ENCODE results near the gene MAD1L1. TPM values are rescaled to one million over a fixed set of nuclear protein-coding genes. Genes with fewer than 3 reads are reported as not detected.

The MAD1L1 gene
- total RNA-seq, 1 donor from 2014 or later, result 16.2 TPM

- TF ChIP-seq CTCF (IDR thresholded peaks at IDR 0.05; ENCODE audit: borderline replicate concordance), result no peak
- Histone ChIP-seq H3K9me3 (replicated peaks) (no peaks in the 10 kb centered on the region), H3K4me1 (peaks cover 25% of the 10 kb centered on the region), H3K27me3 (ENCODE audit: low read depth) (no peaks in the 10 kb centered on the region), H3K27ac (replicated peaks) (no peak overlapping the region), H3K4me3 (no peak overlapping the region), H3K36me3 (peaks cover 4% of the 10 kb centered on the region)
- intact Hi-C loops (cut with micrococcal nuclease), result no loop called here
- no peak for DNase-seq
Measured at GRCh38 chr7:1988533-1988930, 244.2 kb downstream of the MAD1L1 start.

- peaks cover 18% of the 10 kb centered on the region for H3K4me1 ChIP-seq
- no peaks in the 10 kb centered on the region for H3K27me3 ChIP-seq (ENCODE audit: low read depth)
- no peak overlapping the region for H3K4me3 ChIP-seq
- intact Hi-C loops (cut with micrococcal nuclease), result no loop called here
- H3K9me3 ChIP-seq (replicated peaks), result no peaks in the 10 kb centered on the region
- H3K36me3 ChIP-seq, result peaks cover 4% of the 10 kb centered on the region
- TF ChIP-seq CTCF (IDR thresholded peaks at IDR 0.05; ENCODE audit: borderline replicate concordance), result no peak
- no peak for DNase-seq
- H3K27ac ChIP-seq (replicated peaks), result no peak overlapping the region
Measured at GRCh38 chr7:1987591-1988532, 244.9 kb downstream of the MAD1L1 start.

GRCh38 chr7:1987084-1987535, 245.6 kb downstream of the MAD1L1 start:
- peaks cover 4% of the 10 kb centered on the region for H3K36me3 ChIP-seq
- H3K9me3 ChIP-seq (replicated peaks), result no peaks in the 10 kb centered on the region
- no peak for TF ChIP-seq CTCF (IDR thresholded peaks at IDR 0.05; ENCODE audit: borderline replicate concordance)
- no peak overlapping the region for H3K27ac ChIP-seq (replicated peaks)
- peaks cover 11% of the 10 kb centered on the region for H3K4me1 ChIP-seq
- DNase-seq, result no peak
- no peak overlapping the region for H3K4me3 ChIP-seq
- intact Hi-C loops (cut with micrococcal nuclease), result no loop called here
- no peaks in the 10 kb centered on the region for H3K27me3 ChIP-seq (ENCODE audit: low read depth)

GRCh38 chr7:1986366-1987083, 246.2 kb downstream of the MAD1L1 start:
- peaks cover 4% of the 10 kb centered on the region for H3K36me3 ChIP-seq
- DNase-seq, result no peak
- TF ChIP-seq CTCF (IDR thresholded peaks at IDR 0.05; ENCODE audit: borderline replicate concordance), result no peak
- intact Hi-C loops (cut with micrococcal nuclease), result no loop called here
- H3K9me3 ChIP-seq (replicated peaks), result no peaks in the 10 kb centered on the region
- peaks cover 9% of the 10 kb centered on the region for H3K4me1 ChIP-seq
- H3K4me3 ChIP-seq, result no peak overlapping the region
- no peaks in the 10 kb centered on the region for H3K27me3 ChIP-seq (ENCODE audit: low read depth)
- no peak overlapping the region for H3K27ac ChIP-seq (replicated peaks)

GRCh38 chr7:1985936-1986335, 246.8 kb downstream of the MAD1L1 start:
- DNase-seq, result no peak
- peaks cover 9% of the 10 kb centered on the region for H3K4me1 ChIP-seq
- TF ChIP-seq CTCF (IDR thresholded peaks at IDR 0.05; ENCODE audit: borderline replicate concordance), result no peak

More at GRCh38 chr7:1985936-1986335, 246.8 kb downstream of the MAD1L1 start:
- H3K9me3 ChIP-seq (replicated peaks), result no peaks in the 10 kb centered on the region
- H3K27ac ChIP-seq (replicated peaks), result no peak overlapping the region
- no peaks in the 10 kb centered on the region for H3K27me3 ChIP-seq (ENCODE audit: low read depth)
- H3K4me3 ChIP-seq, result no peak overlapping the region
- intact Hi-C loops (cut with micrococcal nuclease), result no loop called here
- H3K36me3 ChIP-seq, result peaks cover 4% of the 10 kb centered on the region

Data from left ventricle myocardium inferior (tissue), 1 donor.